Measurements from ENCODE around the gene KCNS3.

KCNS3 gene

DNA sequence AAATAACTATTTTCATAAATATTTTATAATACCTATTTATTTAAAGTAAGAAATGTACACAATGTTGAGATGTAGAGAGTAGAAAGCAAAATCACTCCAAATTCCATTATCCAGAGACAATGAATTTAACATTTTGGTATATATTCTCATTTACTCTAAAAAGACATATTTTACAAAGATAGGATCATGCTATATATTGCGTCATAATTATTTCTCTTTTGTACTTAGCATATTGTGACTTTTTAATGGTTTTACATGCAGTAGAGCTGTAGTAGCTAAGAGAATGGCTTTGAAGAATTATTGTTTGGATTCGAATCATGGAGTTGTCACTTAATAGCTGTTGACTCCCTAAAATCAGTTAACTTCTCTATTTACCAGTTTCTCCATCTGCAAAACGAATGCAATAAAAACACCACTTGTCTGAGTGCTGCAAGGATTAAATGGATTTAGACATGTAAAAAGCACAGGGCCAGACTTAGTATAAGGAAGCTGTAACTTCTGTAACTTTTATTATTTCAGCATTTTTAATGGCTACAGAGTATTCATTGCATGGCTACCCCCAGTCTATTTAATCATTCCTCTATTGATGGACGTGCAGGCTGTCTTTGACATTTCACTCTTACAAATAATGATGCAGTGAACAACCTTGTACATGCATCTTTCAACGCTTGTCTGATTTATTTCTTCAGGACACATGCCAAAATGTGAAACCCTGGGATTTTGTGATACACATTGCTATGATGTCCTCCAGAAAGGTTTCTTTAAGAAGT is 33.2 kb downstream of the KCNS3 start:
- Histone ChIP-seq H3K4me1 (ENCODE audit: control insufficient read depth in 1 of 2, insufficient read depth in 2 of 2, low read length in 2 of 2) (peaks cover 0 to 4% of the 10 kb centered on the region in 2 donors), H3K4me3 (ENCODE audit: low read depth in 1 of 2, low read length in 2 of 2) (no peak overlapping the region), H3K27me3 (ENCODE audit: control insufficient read depth in 1 of 2, insufficient read depth in 2 of 2, low read length in 2 of 2) (no peaks in the 10 kb centered on the region), H3K9me3 (ENCODE audit: control insufficient read depth in 1 of 2, low read length in 2 of 2) (no peaks in the 10 kb centered on the region), H3K36me3 (ENCODE audit: control insufficient read depth in 1 of 2, insufficient read depth in 2 of 2, low read length in 2 of 2) (no peaks in the 10 kb centered on the region), H3K9ac (ENCODE audit: low read depth in 1 of 2, low read length in 2 of 2) (no peak overlapping the region), H3K27ac (ENCODE audit: low read depth, low read length) (no peak overlapping the region)

GRCh38 chr2:17912266-17912691 is 33.8 kb downstream of the KCNS3 start:
- no peak overlapping the region for H3K27ac ChIP-seq (ENCODE audit: low read depth, low read length)
- no peaks in the 10 kb centered on the region for H3K36me3 ChIP-seq (ENCODE audit: control insufficient read depth in 1 of 2, insufficient read depth in 2 of 2, low read length in 2 of 2)
- H3K27me3 ChIP-seq (ENCODE audit: control insufficient read depth in 1 of 2, insufficient read depth in 2 of 2, low read length in 2 of 2): no peaks in the 10 kb centered on the region
- no peaks in the 10 kb centered on the region for H3K9me3 ChIP-seq (ENCODE audit: control insufficient read depth in 1 of 2, low read length in 2 of 2)
- H3K4me3 ChIP-seq (ENCODE audit: low read depth in 1 of 2, low read length in 2 of 2): no peak overlapping the region
- H3K9ac ChIP-seq (ENCODE audit: low read depth in 1 of 2, low read length in 2 of 2): no peak overlapping the region
- peaks cover 0 to 4% of the 10 kb centered on the region in 2 donors for H3K4me1 ChIP-seq (ENCODE audit: control insufficient read depth in 1 of 2, insufficient read depth in 2 of 2, low read length in 2 of 2)

DNA sequence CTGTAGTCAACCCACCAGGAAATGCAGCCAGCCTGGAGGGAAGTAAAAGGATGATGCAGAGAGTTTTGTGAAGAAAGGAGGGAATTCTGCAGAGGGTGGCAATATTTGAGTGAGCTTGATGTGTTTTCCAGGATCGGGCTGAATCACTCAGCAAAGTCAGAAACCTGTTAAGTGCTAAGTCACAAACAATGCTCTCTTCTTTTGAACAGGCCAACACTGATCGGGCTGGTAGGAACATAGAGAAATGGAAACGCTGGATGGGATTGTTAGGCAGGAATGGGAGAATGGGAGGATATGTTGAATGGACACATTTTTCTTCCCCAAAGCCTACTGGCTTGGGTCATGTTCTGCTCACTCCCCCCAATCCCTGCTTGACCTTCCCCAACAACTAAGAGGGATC is 36.6 kb downstream of the KCNS3 start:
- H3K36me3 ChIP-seq (ENCODE audit: control insufficient read depth in 1 of 2, insufficient read depth in 2 of 2, low read length in 2 of 2): no peaks in the 10 kb centered on the region
- no peaks in the 10 kb centered on the region for H3K9me3 ChIP-seq (ENCODE audit: control insufficient read depth in 1 of 2, low read length in 2 of 2)
- H3K4me3 ChIP-seq (ENCODE audit: low read depth in 1 of 2, low read length in 2 of 2): no peak overlapping the region
- H3K4me1 ChIP-seq (ENCODE audit: control insufficient read depth in 1 of 2, insufficient read depth in 2 of 2, low read length in 2 of 2): peaks cover 0 to 4% of the 10 kb centered on the region in 2 donors
- no peak overlapping the region for H3K9ac ChIP-seq (ENCODE audit: low read depth in 1 of 2, low read length in 2 of 2)
- H3K27ac ChIP-seq (ENCODE audit: low read depth, low read length): no peak overlapping the region
- H3K27me3 ChIP-seq (ENCODE audit: control insufficient read depth in 1 of 2, insufficient read depth in 2 of 2, low read length in 2 of 2): no peaks in the 10 kb centered on the region

- Histone ChIP-seq H3K27me3 (ENCODE audit: control insufficient read depth in 1 of 2, insufficient read depth in 2 of 2, low read length in 2 of 2) (no peaks in the 10 kb centered on the region), H3K27ac (ENCODE audit: low read depth, low read length) (no peak overlapping the region), H3K4me1 (ENCODE audit: control insufficient read depth in 1 of 2, insufficient read depth in 2 of 2, low read length in 2 of 2) (peaks cover 0 to 4% of the 10 kb centered on the region in 2 donors), H3K9ac (ENCODE audit: low read depth in 1 of 2, low read length in 2 of 2) (no peak overlapping the region), H3K36me3 (ENCODE audit: control insufficient read depth in 1 of 2, insufficient read depth in 2 of 2, low read length in 2 of 2) (no peaks in the 10 kb centered on the region), H3K9me3 (ENCODE audit: control insufficient read depth in 1 of 2, low read length in 2 of 2) (no peaks in the 10 kb centered on the region), H3K4me3 (ENCODE audit: low read depth in 1 of 2, low read length in 2 of 2) (no peak overlapping the region)
These were observed 37.5 kb downstream of the KCNS3 start for GRCh38 chr2:17915811-17916518.

DNA sequence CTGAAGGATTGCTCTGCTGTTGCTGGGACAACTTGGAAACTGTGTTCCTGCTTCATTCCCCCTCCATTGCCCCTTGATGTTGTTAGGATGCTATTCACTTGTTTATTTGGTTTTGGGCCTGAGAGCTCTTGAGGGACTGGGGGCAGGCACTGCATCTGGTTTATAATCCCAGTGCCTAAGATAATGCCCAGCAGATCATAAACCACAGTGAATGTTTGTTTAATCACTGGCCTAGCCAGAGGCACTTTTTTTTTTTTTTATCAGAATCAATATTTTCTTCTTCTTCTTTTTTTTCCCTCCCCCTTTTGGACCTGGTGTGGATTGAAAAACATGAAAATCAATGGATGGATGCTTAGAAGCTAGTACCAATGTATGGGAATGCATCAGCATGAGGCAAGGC is 38.1 kb downstream of the KCNS3 start:
- Histone ChIP-seq H3K4me3 (ENCODE audit: low read depth in 1 of 2, low read length in 2 of 2) (no peak overlapping the region), H3K4me1 (ENCODE audit: control insufficient read depth in 1 of 2, insufficient read depth in 2 of 2, low read length in 2 of 2) (peaks cover 0 to 4% of the 10 kb centered on the region in 2 donors), H3K27me3 (ENCODE audit: control insufficient read depth in 1 of 2, insufficient read depth in 2 of 2, low read length in 2 of 2) (no peaks in the 10 kb centered on the region), H3K9ac (ENCODE audit: low read depth in 1 of 2, low read length in 2 of 2) (no peak overlapping the region), H3K36me3 (ENCODE audit: control insufficient read depth in 1 of 2, insufficient read depth in 2 of 2, low read length in 2 of 2) (no peaks in the 10 kb centered on the region), H3K27ac (ENCODE audit: low read depth, low read length) (no peak overlapping the region), H3K9me3 (ENCODE audit: control insufficient read depth in 1 of 2, low read length in 2 of 2) (no peaks in the 10 kb centered on the region)

DNA sequence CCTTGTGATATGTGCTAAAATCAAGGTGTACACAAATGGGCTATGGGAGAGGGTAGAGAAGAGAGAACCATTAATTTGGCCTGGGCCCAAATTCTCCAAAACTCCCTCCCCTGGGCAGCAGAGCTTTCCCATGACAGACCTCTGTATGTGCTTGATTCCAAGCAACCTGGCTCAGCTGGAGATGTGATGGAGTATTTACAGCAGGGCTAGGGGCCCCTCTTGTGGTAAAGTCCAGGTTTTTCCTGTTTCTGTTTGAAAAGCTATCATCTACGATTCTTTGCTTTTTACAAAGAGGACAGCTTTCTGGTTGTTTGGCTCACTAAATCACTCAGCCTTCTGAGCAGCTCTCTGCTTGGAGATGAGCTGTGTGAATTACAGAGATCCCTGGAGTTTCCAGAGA is 40.3 kb downstream of the KCNS3 start:
- no peak overlapping the region for H3K27ac ChIP-seq (ENCODE audit: low read depth, low read length)
- H3K4me3 ChIP-seq (ENCODE audit: low read depth in 1 of 2, low read length in 2 of 2): no peak overlapping the region
- H3K36me3 ChIP-seq (ENCODE audit: control insufficient read depth in 1 of 2, insufficient read depth in 2 of 2, low read length in 2 of 2): no peaks in the 10 kb centered on the region
- H3K27me3 ChIP-seq (ENCODE audit: control insufficient read depth in 1 of 2, insufficient read depth in 2 of 2, low read length in 2 of 2): no peaks in the 10 kb centered on the region
- H3K4me1 ChIP-seq (ENCODE audit: control insufficient read depth in 1 of 2, insufficient read depth in 2 of 2, low read length in 2 of 2): peaks cover 0 to 4% of the 10 kb centered on the region in 2 donors
- no peak overlapping the region for H3K9ac ChIP-seq (ENCODE audit: low read depth in 1 of 2, low read length in 2 of 2)
- H3K9me3 ChIP-seq (ENCODE audit: control insufficient read depth in 1 of 2, low read length in 2 of 2): no peaks in the 10 kb centered on the region

DNA sequence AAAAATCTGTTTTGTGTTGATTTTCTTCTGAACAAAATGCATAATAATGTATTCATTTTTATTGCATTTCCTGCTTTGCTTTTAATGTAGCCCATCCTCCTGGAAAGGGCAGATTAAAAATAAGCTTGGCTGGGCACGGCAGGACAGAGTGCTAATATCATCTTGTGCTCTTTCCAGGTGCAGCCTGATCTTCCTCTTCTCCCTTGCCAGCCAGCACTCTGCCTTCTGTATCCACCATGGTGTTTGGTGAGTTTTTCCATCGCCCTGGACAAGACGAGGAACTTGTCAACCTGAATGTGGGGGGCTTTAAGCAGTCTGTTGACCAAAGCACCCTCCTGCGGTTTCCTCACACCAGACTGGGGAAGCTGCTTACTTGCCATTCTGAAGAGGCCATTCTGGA is 52.3 kb downstream of the KCNS3 start:
- H3K9me3 ChIP-seq (ENCODE audit: control insufficient read depth in 1 of 2, low read length in 2 of 2): peaks cover 0 to 5% of the 10 kb centered on the region in 2 donors
- no peak overlapping the region for H3K27ac ChIP-seq (ENCODE audit: low read depth, low read length)
- no peaks in the 10 kb centered on the region for H3K4me1 ChIP-seq (ENCODE audit: control insufficient read depth in 1 of 2, insufficient read depth in 2 of 2, low read length in 2 of 2)
- H3K4me3 ChIP-seq (ENCODE audit: low read depth in 1 of 2, low read length in 2 of 2): no peak overlapping the region
- H3K36me3 ChIP-seq (ENCODE audit: control insufficient read depth in 1 of 2, insufficient read depth in 2 of 2, low read length in 2 of 2): no peaks in the 10 kb centered on the region
- H3K27me3 ChIP-seq (ENCODE audit: control insufficient read depth in 1 of 2, insufficient read depth in 2 of 2, low read length in 2 of 2): no peaks in the 10 kb centered on the region
- H3K9ac ChIP-seq (ENCODE audit: low read depth in 1 of 2, low read length in 2 of 2): no peak overlapping the region

DNA sequence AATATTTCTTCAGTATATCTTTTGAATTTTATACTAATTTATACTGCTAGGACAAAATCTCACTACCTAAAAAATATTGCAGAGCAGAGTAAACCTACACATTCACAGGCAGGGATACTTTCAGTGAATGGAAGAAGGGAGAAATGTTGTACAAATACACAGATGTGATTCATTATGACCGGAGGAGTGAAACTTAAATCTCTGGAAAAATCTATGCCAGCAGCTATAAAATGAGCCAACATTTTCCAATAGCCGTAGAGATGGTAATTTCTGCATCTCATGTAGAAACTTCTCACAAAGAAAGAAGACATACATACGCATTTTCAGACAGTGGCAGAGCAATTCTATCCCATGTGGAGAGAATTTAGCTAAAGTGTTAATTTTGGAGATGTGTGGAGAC is 54.8 kb downstream of the KCNS3 start:
- Histone ChIP-seq H3K36me3 (ENCODE audit: control insufficient read depth in 1 of 2, insufficient read depth in 2 of 2, low read length in 2 of 2) (no peaks in the 10 kb centered on the region), H3K9ac (ENCODE audit: low read depth in 1 of 2, low read length in 2 of 2) (no peak overlapping the region), H3K27ac (ENCODE audit: low read depth, low read length) (no peak overlapping the region), H3K4me1 (ENCODE audit: control insufficient read depth in 1 of 2, insufficient read depth in 2 of 2, low read length in 2 of 2) (no peaks in the 10 kb centered on the region), H3K9me3 (ENCODE audit: control insufficient read depth in 1 of 2, low read length in 2 of 2) (no peaks in the 10 kb centered on the region), H3K4me3 (ENCODE audit: low read depth in 1 of 2, low read length in 2 of 2) (no peak overlapping the region), H3K27me3 (ENCODE audit: control insufficient read depth in 1 of 2, insufficient read depth in 2 of 2, low read length in 2 of 2) (no peaks in the 10 kb centered on the region)

DNA sequence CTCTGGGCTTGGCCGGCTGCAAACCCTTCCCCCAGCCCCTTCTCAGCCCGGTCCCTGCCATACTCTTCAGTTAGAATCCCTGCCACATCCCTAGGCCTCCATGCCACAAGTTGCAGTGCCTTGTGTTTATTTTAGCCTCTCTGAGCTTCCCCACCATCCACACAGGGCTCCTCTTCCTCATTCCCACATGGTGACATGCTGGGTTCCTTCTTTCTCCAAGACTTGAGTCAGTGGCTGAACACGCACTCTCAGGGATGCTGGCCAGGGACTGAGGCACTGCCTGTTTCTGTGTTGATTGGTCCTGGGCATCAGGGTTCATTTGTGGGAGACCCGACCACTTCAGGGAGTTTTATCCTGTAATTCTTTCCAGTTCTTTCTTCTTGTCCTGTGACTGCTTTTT is 56.3 kb downstream of the KCNS3 start:
- H3K4me1 ChIP-seq (ENCODE audit: control insufficient read depth in 1 of 2, insufficient read depth in 2 of 2, low read length in 2 of 2): no peaks in the 10 kb centered on the region
- no peaks in the 10 kb centered on the region for H3K36me3 ChIP-seq (ENCODE audit: control insufficient read depth in 1 of 2, insufficient read depth in 2 of 2, low read length in 2 of 2)
- H3K27ac ChIP-seq (ENCODE audit: low read depth, low read length): no peak overlapping the region
- H3K9me3 ChIP-seq (ENCODE audit: control insufficient read depth in 1 of 2, low read length in 2 of 2): no peaks in the 10 kb centered on the region
- no peak overlapping the region for H3K9ac ChIP-seq (ENCODE audit: low read depth in 1 of 2, low read length in 2 of 2)
- no peak overlapping the region for H3K4me3 ChIP-seq (ENCODE audit: low read depth in 1 of 2, low read length in 2 of 2)
- H3K27me3 ChIP-seq (ENCODE audit: control insufficient read depth in 1 of 2, insufficient read depth in 2 of 2, low read length in 2 of 2): no peaks in the 10 kb centered on the region

DNA sequence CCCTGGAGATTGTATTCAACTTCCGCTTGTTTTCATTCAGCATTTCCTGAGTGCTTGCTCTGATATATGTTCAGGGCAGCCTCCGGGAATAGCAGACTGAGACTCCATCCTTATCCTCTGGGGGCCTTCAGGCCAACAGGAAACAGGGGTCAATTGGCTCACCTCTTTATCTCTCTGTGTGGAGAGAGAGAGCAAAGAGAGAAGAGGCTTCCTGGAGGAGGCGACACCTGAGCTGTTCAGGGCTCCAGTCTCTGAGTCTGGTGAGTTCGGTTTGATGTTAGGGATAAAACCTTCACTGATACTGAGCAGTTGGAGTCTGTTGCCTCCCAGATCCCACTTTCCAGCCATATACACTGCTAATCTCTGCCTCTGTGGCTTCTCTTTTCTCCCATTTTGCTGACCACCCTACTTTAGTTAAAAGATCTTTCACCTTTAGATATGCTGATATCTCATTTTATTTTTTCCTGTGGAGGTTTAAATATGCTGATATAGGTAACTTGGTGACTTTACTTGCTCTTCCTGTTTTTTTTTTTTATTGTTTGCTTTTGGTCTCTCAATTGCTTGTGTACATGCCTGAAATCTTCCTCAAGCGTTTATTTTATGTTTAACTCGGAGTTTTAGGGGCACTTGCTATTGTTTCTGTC is 56.9 kb downstream of the KCNS3 start:
- H3K9me3 ChIP-seq (ENCODE audit: control insufficient read depth in 1 of 2, low read length in 2 of 2): no peaks in the 10 kb centered on the region
- no peaks in the 10 kb centered on the region for H3K4me1 ChIP-seq (ENCODE audit: control insufficient read depth in 1 of 2, insufficient read depth in 2 of 2, low read length in 2 of 2)
- no peaks in the 10 kb centered on the region for H3K27me3 ChIP-seq (ENCODE audit: control insufficient read depth in 1 of 2, insufficient read depth in 2 of 2, low read length in 2 of 2)
- no peaks in the 10 kb centered on the region for H3K36me3 ChIP-seq (ENCODE audit: control insufficient read depth in 1 of 2, insufficient read depth in 2 of 2, low read length in 2 of 2)
- H3K4me3 ChIP-seq (ENCODE audit: low read depth in 1 of 2, low read length in 2 of 2): no peak overlapping the region
- H3K9ac ChIP-seq (ENCODE audit: low read depth in 1 of 2, low read length in 2 of 2): no peak overlapping the region
- no peak overlapping the region for H3K27ac ChIP-seq (ENCODE audit: low read depth, low read length)
